ENCODE data around the gene SH3RF3.

Gene SH3RF3

DNA sequence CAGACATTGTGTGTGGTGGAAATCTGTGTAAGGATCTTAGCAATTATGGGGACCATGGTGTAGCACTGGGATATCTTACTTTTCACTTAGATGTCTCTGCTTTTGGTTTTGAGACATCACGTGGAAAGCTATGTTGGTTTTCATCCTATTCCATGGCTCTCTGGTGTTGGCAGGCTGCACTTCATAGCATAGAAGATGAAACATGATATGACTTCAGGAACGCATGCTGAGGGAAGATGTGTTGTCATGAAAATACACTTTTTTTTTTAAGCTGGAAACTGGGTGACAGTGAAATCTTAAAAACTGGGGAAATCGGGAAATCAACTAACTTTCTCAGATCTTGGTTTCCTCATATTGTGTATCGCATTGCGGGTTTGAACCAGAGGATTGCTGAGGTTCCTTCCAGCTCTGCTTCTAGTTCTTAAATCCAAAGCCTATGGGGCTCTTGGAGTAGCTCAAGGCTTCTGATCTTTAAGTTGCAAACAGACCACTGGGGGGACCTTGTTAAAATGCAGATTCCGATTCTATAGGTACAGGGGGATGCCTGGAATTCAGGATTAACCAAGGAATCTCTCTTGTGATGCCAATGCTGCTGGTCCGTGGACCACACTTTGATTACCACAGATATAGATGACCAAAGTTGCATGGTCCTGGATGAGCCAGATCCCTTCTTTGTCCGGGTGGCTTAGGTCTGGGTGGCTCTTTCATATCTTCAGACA lies 160.7 kb downstream of the SH3RF3 start:
- DNase-seq (ENCODE audit: low read depth) = no peak
- no peak overlapping the region for H3K4me3 ChIP-seq (ENCODE audit: low read depth, low read length)
- no peak for TF ChIP-seq POLR2A (IDR thresholded peaks at IDR 0.05; ENCODE audit: extremely low read depth, insufficient read length)
- TF ChIP-seq MAX (IDR thresholded peaks at IDR 0.05; ENCODE audit: low read depth, low read length) = no peak
- no peak for TF ChIP-seq MYC (IDR thresholded peaks at IDR 0.05; ENCODE audit: low read depth, low read length)
- TF ChIP-seq, protein P1, sequence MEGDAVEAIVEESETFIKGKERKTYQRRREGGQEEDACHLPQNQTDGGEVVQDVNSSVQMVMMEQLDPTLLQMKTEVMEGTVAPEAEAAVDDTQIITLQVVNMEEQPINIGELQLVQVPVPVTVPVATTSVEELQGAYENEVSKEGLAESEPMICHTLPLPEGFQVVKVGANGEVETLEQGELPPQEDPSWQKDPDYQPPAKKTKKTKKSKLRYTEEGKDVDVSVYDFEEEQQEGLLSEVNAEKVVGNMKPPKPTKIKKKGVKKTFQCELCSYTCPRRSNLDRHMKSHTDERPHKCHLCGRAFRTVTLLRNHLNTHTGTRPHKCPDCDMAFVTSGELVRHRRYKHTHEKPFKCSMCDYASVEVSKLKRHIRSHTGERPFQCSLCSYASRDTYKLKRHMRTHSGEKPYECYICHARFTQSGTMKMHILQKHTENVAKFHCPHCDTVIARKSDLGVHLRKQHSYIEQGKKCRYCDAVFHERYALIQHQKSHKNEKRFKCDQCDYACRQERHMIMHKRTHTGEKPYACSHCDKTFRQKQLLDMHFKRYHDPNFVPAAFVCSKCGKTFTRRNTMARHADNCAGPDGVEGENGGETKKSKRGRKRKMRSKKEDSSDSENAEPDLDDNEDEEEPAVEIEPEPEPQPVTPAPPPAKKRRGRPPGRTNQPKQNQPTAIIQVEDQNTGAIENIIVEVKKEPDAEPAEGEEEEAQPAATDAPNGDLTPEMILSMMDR (IDR thresholded peaks at IDR 0.05; ENCODE audit: low read depth, low read length) = no peak

DNA sequence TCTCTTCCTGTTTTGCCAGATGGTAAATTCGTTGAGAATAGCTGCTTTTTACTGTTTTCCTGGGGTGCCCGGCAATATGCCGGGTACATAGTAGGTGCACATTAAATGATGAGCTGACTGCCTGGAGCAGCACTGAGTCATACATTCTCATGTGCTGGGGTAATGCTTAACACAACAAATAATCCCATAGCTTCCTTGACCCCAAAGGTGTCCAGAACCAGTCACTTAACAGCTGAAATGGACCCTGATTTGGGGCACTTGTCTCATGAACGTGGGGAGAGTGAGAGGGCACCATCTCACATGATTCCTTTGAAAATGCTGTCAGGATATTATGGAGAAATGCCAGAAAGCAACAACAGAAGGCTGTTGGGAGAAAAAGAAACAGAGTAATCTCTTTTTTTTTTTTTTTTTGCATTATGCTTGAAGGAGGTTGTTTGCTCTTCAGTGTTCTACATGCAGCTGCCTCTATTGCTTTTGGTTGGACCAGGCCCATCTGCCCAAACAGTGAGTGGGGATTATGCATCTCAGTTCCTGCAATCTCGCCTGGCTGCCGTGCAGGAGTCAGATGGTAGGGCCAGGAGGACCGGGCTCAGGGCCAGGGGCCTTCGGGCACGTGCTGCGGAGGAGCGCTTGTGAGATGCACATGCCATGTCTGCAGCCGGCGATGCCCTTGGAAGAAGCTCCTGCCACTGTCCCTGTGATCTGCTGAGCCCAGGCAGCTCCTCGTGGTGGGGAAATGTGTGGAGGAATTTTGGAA lies 162.1 kb downstream of the SH3RF3 start:
- H3K4me3 ChIP-seq (ENCODE audit: low read depth, low read length) = no peak overlapping the region
- no peak for DNase-seq (ENCODE audit: low read depth)
- TF ChIP-seq MYC (IDR thresholded peaks at IDR 0.05; ENCODE audit: low read depth, low read length) (no peak), POLR2A (IDR thresholded peaks at IDR 0.05; ENCODE audit: extremely low read depth, insufficient read length) (no peak), MAX (IDR thresholded peaks at IDR 0.05; ENCODE audit: low read depth, low read length) (no peak)
- TF ChIP-seq, protein P1 (IDR thresholded peaks at IDR 0.05; ENCODE audit: low read depth, low read length) = no peak

GRCh38 chr2:109292386-109292785 lies 163.4 kb downstream of the SH3RF3 start:
- TF ChIP-seq POLR2A (IDR thresholded peaks at IDR 0.05; ENCODE audit: extremely low read depth, insufficient read length) = no peak
- TF ChIP-seq MAX (IDR thresholded peaks at IDR 0.05; ENCODE audit: low read depth, low read length) = no peak
- TF ChIP-seq, protein P1 (IDR thresholded peaks at IDR 0.05; ENCODE audit: low read depth, low read length) = no peak
- TF ChIP-seq MYC (IDR thresholded peaks at IDR 0.05; ENCODE audit: low read depth, low read length) = no peak
- DNase-seq (ENCODE audit: low read depth) = no peak
- H3K4me3 ChIP-seq (ENCODE audit: low read depth, low read length) = no peak overlapping the region

DNA sequence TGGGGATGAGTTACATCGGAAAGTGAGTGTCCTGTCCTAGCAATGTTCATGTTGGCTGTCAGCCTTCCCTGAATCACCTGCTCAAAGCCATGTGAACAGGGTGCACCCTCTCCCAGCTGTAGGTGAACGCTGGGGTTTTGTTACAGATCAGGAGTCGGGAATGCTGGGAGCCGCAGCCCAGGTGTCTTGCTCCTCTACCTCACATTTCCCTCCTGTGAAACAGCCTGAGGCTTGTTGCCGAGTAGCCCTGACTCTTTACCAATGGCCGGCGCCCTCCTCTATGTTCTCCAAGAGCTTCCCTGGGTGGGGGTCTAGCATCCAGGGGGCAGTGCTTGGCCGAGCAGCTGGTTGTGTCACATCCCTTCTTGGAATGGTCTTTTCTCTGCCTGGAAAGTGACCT lies 164.7 kb downstream of the SH3RF3 start:
- TF ChIP-seq, protein P1 (IDR thresholded peaks at IDR 0.05; ENCODE audit: low read depth, low read length) = no peak
- TF ChIP-seq MAX (IDR thresholded peaks at IDR 0.05; ENCODE audit: low read depth, low read length) (no peak), POLR2A (IDR thresholded peaks at IDR 0.05; ENCODE audit: extremely low read depth, insufficient read length) (no peak), MYC (IDR thresholded peaks at IDR 0.05; ENCODE audit: low read depth, low read length) (no peak)
- DNase-seq (ENCODE audit: low read depth) = no peak
- H3K4me3 ChIP-seq (ENCODE audit: low read depth, low read length) = no peak overlapping the region

DNA sequence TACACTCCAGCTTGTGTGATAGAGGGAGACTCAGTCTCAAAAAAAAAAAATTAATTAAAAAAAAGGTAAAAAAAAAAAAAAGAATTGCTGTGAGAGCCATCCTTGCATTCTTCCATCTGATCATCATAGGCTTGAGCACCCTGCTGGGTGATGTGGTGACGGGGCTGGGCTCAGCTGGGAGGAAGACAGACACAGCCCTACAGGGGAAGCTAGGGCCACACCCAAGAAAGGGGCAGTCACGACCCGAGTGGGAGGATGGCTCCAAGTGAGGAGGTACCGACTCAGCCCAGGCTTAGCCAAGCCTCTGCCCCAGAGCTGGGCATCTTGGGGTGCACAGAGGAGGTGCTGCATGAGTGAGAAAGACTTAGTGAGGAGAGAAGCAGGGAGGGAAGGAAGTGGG lies 165.5 kb downstream of the SH3RF3 start:
- DNase-seq (ENCODE audit: low read depth) = peak; percentile 48
- TF ChIP-seq, protein P1 (IDR thresholded peaks at IDR 0.05; ENCODE audit: low read depth, low read length) = no peak
- TF ChIP-seq POLR2A (IDR thresholded peaks at IDR 0.05; ENCODE audit: extremely low read depth, insufficient read length) = no peak
- no peak for TF ChIP-seq MAX (IDR thresholded peaks at IDR 0.05; ENCODE audit: low read depth, low read length)
- no peak for TF ChIP-seq MYC (IDR thresholded peaks at IDR 0.05; ENCODE audit: low read depth, low read length)
- no peak overlapping the region for H3K4me3 ChIP-seq (ENCODE audit: low read depth, low read length)

Measured in NB4 (cell line).